ENCODE measurements around the gene SUCLG2. TPM values are rescaled to one million over a fixed set of nuclear protein-coding genes. Genes with fewer than 3 reads are reported as not detected.

Gene SUCLG2
- total RNA-seq, 1 experiment from 2014 or later: 38.5 TPM

DNA sequence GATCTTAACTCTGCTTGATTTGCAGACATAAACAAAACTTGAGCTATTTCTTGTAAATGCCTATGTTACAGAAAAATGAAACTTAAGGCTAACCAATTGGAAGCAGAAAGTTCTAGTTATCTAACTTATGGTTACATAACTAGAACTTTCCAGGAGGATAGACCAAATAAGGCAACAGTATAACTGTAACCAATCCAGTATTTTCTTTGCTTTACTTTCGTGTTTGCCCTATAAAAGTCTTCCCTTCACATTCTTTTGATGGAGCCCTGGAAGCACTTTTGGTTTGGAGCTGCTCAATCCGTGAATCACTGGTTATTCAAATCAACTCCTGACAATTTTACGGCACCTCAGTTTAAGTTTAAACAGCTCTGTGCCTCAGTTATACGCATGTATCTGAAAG lies 164.6 kb downstream of the SUCLG2 start:
- no peaks in the 10 kb centered on the region for H3K79me1 ChIP-seq (ENCODE audit: insufficient read depth, low read depth, low read length, poor library complexity, severe bottlenecking)
- no peaks in the 10 kb centered on the region for H3K79me2 ChIP-seq (ENCODE audit: insufficient read depth, low read length)
- no peak overlapping the region for H2AK5ac ChIP-seq (ENCODE audit: insufficient read length, low read length)
- H2BK12ac ChIP-seq (ENCODE audit: insufficient read length, low read depth, low read length): no peak overlapping the region
- no peak overlapping the region for H3K4me3 Mint-ChIP-seq
- H4K20me1 ChIP-seq (ENCODE audit: control insufficient read depth, insufficient read depth, insufficient read length): no peaks in the 10 kb centered on the region
- no peak overlapping the region for H3K23ac ChIP-seq (ENCODE audit: insufficient read length, low read depth, low read length)
- no peak overlapping the region for H2BK5ac ChIP-seq (ENCODE audit: insufficient read length, low read length)
- TF ChIP-seq, protein P1, sequence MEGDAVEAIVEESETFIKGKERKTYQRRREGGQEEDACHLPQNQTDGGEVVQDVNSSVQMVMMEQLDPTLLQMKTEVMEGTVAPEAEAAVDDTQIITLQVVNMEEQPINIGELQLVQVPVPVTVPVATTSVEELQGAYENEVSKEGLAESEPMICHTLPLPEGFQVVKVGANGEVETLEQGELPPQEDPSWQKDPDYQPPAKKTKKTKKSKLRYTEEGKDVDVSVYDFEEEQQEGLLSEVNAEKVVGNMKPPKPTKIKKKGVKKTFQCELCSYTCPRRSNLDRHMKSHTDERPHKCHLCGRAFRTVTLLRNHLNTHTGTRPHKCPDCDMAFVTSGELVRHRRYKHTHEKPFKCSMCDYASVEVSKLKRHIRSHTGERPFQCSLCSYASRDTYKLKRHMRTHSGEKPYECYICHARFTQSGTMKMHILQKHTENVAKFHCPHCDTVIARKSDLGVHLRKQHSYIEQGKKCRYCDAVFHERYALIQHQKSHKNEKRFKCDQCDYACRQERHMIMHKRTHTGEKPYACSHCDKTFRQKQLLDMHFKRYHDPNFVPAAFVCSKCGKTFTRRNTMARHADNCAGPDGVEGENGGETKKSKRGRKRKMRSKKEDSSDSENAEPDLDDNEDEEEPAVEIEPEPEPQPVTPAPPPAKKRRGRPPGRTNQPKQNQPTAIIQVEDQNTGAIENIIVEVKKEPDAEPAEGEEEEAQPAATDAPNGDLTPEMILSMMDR (conservative IDR thresholded peaks at IDR 0.05): no peak
- H3K4me2 ChIP-seq (ENCODE audit: insufficient read depth, insufficient read length, low read length): no peak overlapping the region
- no peak overlapping the region for H4K91ac ChIP-seq (ENCODE audit: insufficient read length, low read depth, low read length)
- H3K9ac ChIP-seq (ENCODE audit: extremely low read depth, insufficient read length, low read length): no peak overlapping the region
- H4K5ac ChIP-seq (ENCODE audit: insufficient read length, low read depth, low read length): no peak overlapping the region
- no peaks in the 10 kb centered on the region for H3K23me2 ChIP-seq (ENCODE audit: insufficient read length, low read depth, low read length, poor library complexity, severe bottlenecking)
- no peak overlapping the region for H4K8ac ChIP-seq (replicated peaks; ENCODE audit: insufficient read length, low read depth, low read length)
- H3K27ac ChIP-seq (ENCODE audit: insufficient read length, low read depth, low read length): no peak overlapping the region
- no peak for DNase-seq
- no peak overlapping the region for H3T11ph ChIP-seq (ENCODE audit: low read length)
- H3K4me1 Mint-ChIP-seq: no peaks in the 10 kb centered on the region
- no peak overlapping the region for H2BK20ac ChIP-seq (ENCODE audit: low read depth, low read length, poor library complexity, severe bottlenecking)
- no peak overlapping the region for H2BK120ac ChIP-seq (ENCODE audit: low read depth, low read length, poor library complexity, severe bottlenecking)
- no peak overlapping the region for H3K56ac ChIP-seq (ENCODE audit: insufficient read length, low read depth, low read length)
- H3K14ac ChIP-seq (ENCODE audit: insufficient read depth, low read length): no peak overlapping the region
- WGBS (ENCODE audit: extremely low coverage, insufficient read length, low lambda C conversion rate): no CpG with 5 or more reads among the region's 4 CpGs
- H3K4ac ChIP-seq (ENCODE audit: low read depth, low read length): no peak overlapping the region
- H3K27me3 ChIP-seq (ENCODE audit: insufficient read depth, low read length): no peaks in the 10 kb centered on the region
- no peaks in the 10 kb centered on the region for H3K9me3 Mint-ChIP-seq
- no peaks in the 10 kb centered on the region for H3K36me3 Mint-ChIP-seq (ENCODE audit: insufficient read depth in 1 of 3, low read depth in 3 of 3)
- no peak overlapping the region for H2AFZ ChIP-seq (ENCODE audit: low read length)
- no peak overlapping the region for H2BK15ac ChIP-seq (ENCODE audit: low read depth, low read length)
- H3K18ac ChIP-seq (ENCODE audit: insufficient read length, low read depth, low read length): no peak overlapping the region
- H3K4me1 ChIP-seq (ENCODE audit: insufficient read depth, low read length): no peaks in the 10 kb centered on the region
- no peak overlapping the region for H3K27ac Mint-ChIP-seq
- no peaks in the 10 kb centered on the region for H3K9me3 ChIP-seq (ENCODE audit: control insufficient read depth, low read depth, low read length)
- no peaks in the 10 kb centered on the region for H3K27me3 Mint-ChIP-seq (ENCODE audit: low read depth)

Measured in H9 (cell line).